SK-N-SH (cell line): Measurements from ENCODE around the gene HERC4.

Source experiments
- CHD2 ChIP-seq: fragments of 150-350 bp; IDR thresholded peaks from 2 replicates; pipeline ENCODE4 v1.6.1; 2018; ENCODE audit warnings: low read length; ENCODE audit not compliant: partially characterized antibody
- CTCF ChIP-seq: fragments of 200-600 bp; sonication (generic); IDR thresholded peaks from 2 replicates; pipeline ENCODE4 v1.6.1; 2017; ENCODE audit warnings: antibody characterized with exemption, mild to moderate bottlenecking, moderate library complexity
- EP300 ChIP-seq, 2 experiments: IDR thresholded peaks; 2 replicates each; pipeline versions ENCODE4 v1.4.0 to v1.6.1; 2012; ENCODE audit warnings: borderline replicate concordance in 1 of 2, low read depth in 1 of 2, low read length in 1 of 2
- GATA2 ChIP-seq: sonication (generic); formaldehyde crosslinking; IDR thresholded peaks from 2 replicates; pipeline ENCODE4 v1.5.0; 2020; ENCODE audit warnings: mild to moderate bottlenecking, missing genetic modification reagents
- RAD21 ChIP-seq: IDR thresholded peaks from 2 replicates; pipeline ENCODE4 v1.6.1; 2012; ENCODE audit warnings: mild to moderate bottlenecking, low read length

GRCh38 chr10:68095153-68095552 lies 20.1 kb upstream of the HERC4 start:
- TF ChIP-seq CTCF (no peak), EP300 (IDR thresholded peaks at IDR 0.05; ENCODE audit: borderline replicate concordance in 1 of 2, low read depth in 1 of 2, low read length in 1 of 2) (peak in 1 of 2 experiments; percentile 81; a peak in 1 of 4 replicates), CHD2 (no peak), RAD21 (no peak), GATA2 (CRISPR knock-in tag) (no peak)
